Liver (tissue), 9 donors: ENCODE measurements around the gene MYRF. TPM values are rescaled to one million over a fixed set of nuclear protein-coding genes. Genes with fewer than 3 reads are reported as not detected.

Experiments
- DNase-seq: peaks from one replicate; pipeline ENCODE4 v3.0.0-alpha.2; 2017; ENCODE audit warnings: low spot score
- H3K27ac ChIP-seq, 2 donors: one replicate each; pipeline ENCODE4 v1.7.0; 2013; ENCODE audit warnings: inconsistent platforms in 2 of 2, low read length in 2 of 2, control low read depth in 1 of 2, low read depth in 1 of 2, mild to moderate bottlenecking in 1 of 2
- H3K27me3 ChIP-seq, 4 donors: one replicate each; pipeline versions ENCODE4 v1.6.1 to v1.7.0; 2013; ENCODE audit warnings: low read length in 3 of 4, inconsistent platforms in 1 of 4, mild to moderate bottlenecking in 1 of 4, moderate library complexity in 1 of 4; ENCODE audit not compliant: control insufficient read depth in 4 of 4, insufficient read depth in 4 of 4
- H3K36me3 ChIP-seq, 4 donors: one replicate each; pipeline versions ENCODE4 v1.6.1 to v1.7.0; 2013; ENCODE audit warnings: low read length in 3 of 4, mild to moderate bottlenecking in 3 of 4, low read depth in 1 of 4, moderate library complexity in 1 of 4; ENCODE audit not compliant: control insufficient read depth in 4 of 4, insufficient read depth in 3 of 4
- H3K4me1 ChIP-seq, 4 donors: one replicate each; pipeline versions ENCODE4 v1.6.1 to v1.7.0; 2013; ENCODE audit warnings: low read length in 3 of 4, mild to moderate bottlenecking in 3 of 4, moderate library complexity in 1 of 4; ENCODE audit not compliant: control insufficient read depth in 4 of 4, insufficient read depth in 4 of 4
- H3K4me3 ChIP-seq, 3 donors: one replicate each; pipeline versions ENCODE4 v1.6.1 to v1.7.0; 2013; ENCODE audit warnings: low read length in 3 of 3, control low read depth in 1 of 3, low read depth in 1 of 3, mild to moderate bottlenecking in 1 of 3
- H3K9ac ChIP-seq, 2 donors: one replicate each; pipeline ENCODE4 v1.7.0; 2013; ENCODE audit warnings: low read length in 2 of 2, mild to moderate bottlenecking in 2 of 2, moderate library complexity in 2 of 2, control low read depth in 1 of 2, low read depth in 1 of 2
- H3K9me3 ChIP-seq, 4 donors: one replicate each; pipeline versions ENCODE4 v1.6.1 to v1.7.0; 2013; ENCODE audit warnings: low read length in 3 of 4; ENCODE audit not compliant: control insufficient read depth in 4 of 4
- EGR1 ChIP-seq, 2 donors: IDR thresholded peaks; 2 replicates each; pipeline ENCODE4 v1.6.1; 2016 to 2018; ENCODE audit warnings: antibody characterized with exemption in 2 of 2, low read depth in 2 of 2
- FOXA1 ChIP-seq: IDR thresholded peaks from 2 replicates; pipeline ENCODE4 v1.6.1; 2016; ENCODE audit warnings: antibody characterized with exemption
- GABPA ChIP-seq, 2 donors: IDR thresholded peaks in 1 of 2; conservative IDR thresholded peaks in 1 of 2; 2 replicates each; pipeline ENCODE4 v1.6.1; 2016; ENCODE audit warnings: antibody characterized with exemption in 2 of 2, mild to moderate bottlenecking in 1 of 2, moderate library complexity in 1 of 2
- HNF4A ChIP-seq, 2 donors: conservative IDR thresholded peaks; 2 replicates each; pipeline ENCODE4 v1.6.1; 2016; ENCODE audit warnings: antibody characterized with exemption in 2 of 2, mild to moderate bottlenecking in 2 of 2
- JUND ChIP-seq, 2 donors: IDR thresholded peaks; 2 replicates each; pipeline ENCODE4 v1.6.1; 2016; ENCODE audit warnings: antibody characterized with exemption in 2 of 2
- NR2F2 ChIP-seq: IDR thresholded peaks from 2 replicates; pipeline ENCODE4 v1.6.1; 2016; ENCODE audit warnings: antibody characterized with exemption
- RAD21 ChIP-seq, 2 donors: IDR thresholded peaks; 2 replicates each; pipeline ENCODE4 v1.6.1; 2016; ENCODE audit warnings: antibody characterized with exemption in 2 of 2, mild to moderate bottlenecking in 2 of 2
- RXRA ChIP-seq, 2 donors: IDR thresholded peaks; 2 replicates each; pipeline ENCODE4 v1.6.1; 2017 to 2018; ENCODE audit warnings: antibody characterized with exemption in 2 of 2, mild to moderate bottlenecking in 1 of 2
- SP1 ChIP-seq: IDR thresholded peaks from 2 replicates; pipeline ENCODE4 v1.6.1; 2018; ENCODE audit warnings: antibody characterized with exemption, mild to moderate bottlenecking
- YY1 ChIP-seq: IDR thresholded peaks from 2 replicates; pipeline ENCODE4 v1.6.1; 2016; ENCODE audit warnings: antibody characterized with exemption, mild to moderate bottlenecking
- WGBS: extraction: QIAGEN DNeasy Blood & Tissue Kit; methylation state at CpG from one replicate; pipeline ENCODE4 v1.1.7; 2013; 5-methylcytosine and 5-hydroxymethylcytosine counted together
- polyA plus RNA-seq, 2 donors: library from polyadenylated mRNA; stranded (reverse) in 1 of 2; unstranded in 1 of 2; fragments of 200-250 nt in 1 of 2; fragments of >200 nt in 1 of 2; fragmentation: Nextera tagmentation in 1 of 2; extraction: Ambion mirVana in 1 of 2; gene quantifications; one replicate each; pipeline versions ENCODE4 v1.2.1 to v1.2.3, GENCODE V29; 2013 to 2015
- total RNA-seq, 2 donors: library from RNA; depleted of rRNA; stranded (reverse); fragments of >200 nt; gene quantifications; one replicate each; pipeline ENCODE4 v1.2.3, GENCODE V29; 2014
- TF ChIP-seq, protein P1 (sequence below): IDR thresholded peaks from 2 replicates; pipeline ENCODE4 v1.6.1; 2016; ENCODE audit warnings: antibody characterized with exemption
- TF ChIP-seq, protein P2 (sequence below): IDR thresholded peaks from 2 replicates; pipeline ENCODE4 v1.6.1; 2016; ENCODE audit warnings: antibody characterized with exemption, mild to moderate bottlenecking
- TF ChIP-seq, protein P3 (sequence below): IDR thresholded peaks from 2 replicates; pipeline ENCODE4 v1.6.1; 2016; ENCODE audit warnings: antibody characterized with exemption
- donor health status: healthy.
- donor health status: healthy.
- donor health status: healthy.
- donor health status: healthy.
- donor health status: healthy.

Gene MYRF
- total and polyA plus RNA-seq, 4 donors = 3.5 to 6.5 (median 4.4) TPM

DNA sequence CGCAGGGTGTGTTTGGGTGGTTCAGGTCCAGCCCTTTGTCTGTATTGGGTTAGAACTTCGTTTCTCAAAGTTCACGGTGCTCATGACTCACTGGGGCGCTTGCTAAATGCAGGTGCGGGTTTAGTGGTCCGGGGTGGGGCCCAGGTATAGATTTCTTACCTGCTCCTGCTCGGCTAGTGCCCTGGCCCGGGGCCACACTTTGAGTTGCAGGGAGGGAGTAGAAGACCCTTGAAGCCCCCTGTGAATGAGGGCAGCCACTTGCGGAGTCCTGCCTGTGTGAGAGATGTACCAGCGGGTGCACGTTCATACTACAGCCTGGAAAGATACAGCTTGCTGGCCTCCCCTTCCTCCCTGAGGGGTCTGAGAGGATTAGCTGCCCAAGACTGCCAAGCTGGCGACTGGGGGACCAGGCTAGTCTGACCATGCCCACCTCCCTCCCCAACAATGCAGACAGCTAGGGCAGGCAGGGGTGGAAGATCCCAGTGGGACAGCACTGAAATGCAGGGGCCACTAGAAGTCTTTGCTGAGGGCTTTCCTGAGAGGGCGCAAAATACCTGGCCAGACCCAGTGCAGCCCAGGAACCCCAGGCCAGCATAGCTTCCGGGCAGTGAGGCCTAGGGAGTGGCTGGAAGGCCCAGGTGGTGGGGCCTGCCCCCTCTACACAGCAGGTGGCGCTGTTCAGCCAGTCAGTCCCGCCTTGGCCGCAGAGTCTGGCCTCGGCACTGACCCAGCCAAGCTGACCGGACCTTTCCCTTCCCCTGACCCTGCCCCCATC, 5.1 kb upstream of the MYRF start (continued):
- no peak for TF ChIP-seq EGR1 (IDR thresholded peaks at IDR 0.05; ENCODE audit: low read depth in 2 of 2)
- peak; percentile 21 for TF ChIP-seq NR2F2
- no peak for TF ChIP-seq RXRA (IDR thresholded peaks at IDR 0.05)

DNA sequence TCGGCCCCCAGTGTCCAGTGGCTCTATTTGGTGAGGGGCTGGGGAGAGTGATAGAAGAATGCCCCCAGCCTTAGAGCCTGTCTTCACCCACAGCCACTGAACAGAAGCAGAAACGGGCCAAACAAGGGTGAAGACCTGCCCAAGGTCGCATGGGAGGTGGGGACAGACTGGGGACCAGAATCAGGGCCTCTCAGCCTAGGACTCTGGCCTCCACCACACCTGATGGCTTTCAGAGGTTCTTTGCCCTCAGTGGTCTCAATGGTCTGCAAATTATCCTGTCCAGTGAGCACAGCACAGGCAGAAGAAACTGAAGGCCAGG, 4.5 kb upstream of the MYRF start:
- H3K27ac ChIP-seq = no peak overlapping the region
- peak; percentile 7 for TF ChIP-seq NR2F2
- TF ChIP-seq FOXA1 = no peak
- TF ChIP-seq, protein P1, sequence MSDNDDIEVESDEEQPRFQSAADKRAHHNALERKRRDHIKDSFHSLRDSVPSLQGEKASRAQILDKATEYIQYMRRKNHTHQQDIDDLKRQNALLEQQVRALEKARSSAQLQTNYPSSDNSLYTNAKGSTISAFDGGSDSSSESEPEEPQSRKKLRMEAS = no peak
- no peak for TF ChIP-seq GABPA (IDR thresholded peaks at IDR 0.05 in 1 of 2, conservative IDR thresholded peaks at IDR 0.05 in 1 of 2)
- peaks cover 0 to 9% (median 7%) of the 10 kb centered on the region in 4 donors for H3K4me1 ChIP-seq
- no peaks in the 10 kb centered on the region for H3K36me3 ChIP-seq
- no peaks in the 10 kb centered on the region for H3K27me3 ChIP-seq
- H3K9ac ChIP-seq = no peak overlapping the region
- no peaks in the 10 kb centered on the region for H3K9me3 ChIP-seq
- no peak for DNase-seq
- H3K4me3 ChIP-seq = no peak overlapping the region
- 29% methylated on average over 3 of the region's 3 CpGs for WGBS

DNA sequence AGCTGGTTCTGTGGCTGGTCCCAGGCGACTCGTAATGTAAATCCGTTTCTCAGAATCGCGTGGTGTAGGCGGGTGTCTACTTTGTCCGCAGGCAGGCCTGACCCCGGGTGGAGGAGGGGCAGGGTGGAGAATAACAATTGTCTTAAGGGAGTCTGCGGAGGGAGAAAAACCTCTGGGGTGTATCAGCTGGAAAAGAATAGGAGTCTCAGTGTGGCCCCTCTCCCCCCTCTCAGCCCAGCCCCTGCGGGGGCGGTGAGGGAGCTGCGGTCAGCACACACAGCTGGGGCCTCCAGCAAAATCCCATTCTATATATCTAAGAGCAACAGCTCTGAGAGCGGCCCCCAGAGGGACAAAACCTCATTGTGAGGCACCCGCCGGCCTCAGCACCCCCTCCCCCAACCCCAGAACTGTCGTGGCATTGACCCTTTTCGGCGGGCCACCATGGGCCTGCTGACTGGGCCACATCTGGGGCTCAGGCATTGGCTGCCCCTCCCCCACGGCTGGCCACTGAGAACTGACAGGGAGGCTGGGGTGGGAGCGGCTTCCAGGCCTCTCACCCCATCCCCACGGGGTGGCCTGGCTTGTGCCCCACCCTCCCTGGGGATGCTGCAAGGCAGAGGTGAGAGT, 2.7 kb upstream of the MYRF start:
- H3K4me1 ChIP-seq = peaks cover 0 to 23% (median 18%) of the 10 kb centered on the region in 4 donors
- no peaks in the 10 kb centered on the region for H3K36me3 ChIP-seq
- no peak overlapping the region for H3K27ac ChIP-seq
- H3K27me3 ChIP-seq = no peaks in the 10 kb centered on the region
- 63% methylated on average over 21 of the region's 21 CpGs for WGBS
- no peak for TF ChIP-seq SP1
- TF ChIP-seq RXRA (IDR thresholded peaks at IDR 0.05) = no peak
- TF ChIP-seq, protein P2, sequence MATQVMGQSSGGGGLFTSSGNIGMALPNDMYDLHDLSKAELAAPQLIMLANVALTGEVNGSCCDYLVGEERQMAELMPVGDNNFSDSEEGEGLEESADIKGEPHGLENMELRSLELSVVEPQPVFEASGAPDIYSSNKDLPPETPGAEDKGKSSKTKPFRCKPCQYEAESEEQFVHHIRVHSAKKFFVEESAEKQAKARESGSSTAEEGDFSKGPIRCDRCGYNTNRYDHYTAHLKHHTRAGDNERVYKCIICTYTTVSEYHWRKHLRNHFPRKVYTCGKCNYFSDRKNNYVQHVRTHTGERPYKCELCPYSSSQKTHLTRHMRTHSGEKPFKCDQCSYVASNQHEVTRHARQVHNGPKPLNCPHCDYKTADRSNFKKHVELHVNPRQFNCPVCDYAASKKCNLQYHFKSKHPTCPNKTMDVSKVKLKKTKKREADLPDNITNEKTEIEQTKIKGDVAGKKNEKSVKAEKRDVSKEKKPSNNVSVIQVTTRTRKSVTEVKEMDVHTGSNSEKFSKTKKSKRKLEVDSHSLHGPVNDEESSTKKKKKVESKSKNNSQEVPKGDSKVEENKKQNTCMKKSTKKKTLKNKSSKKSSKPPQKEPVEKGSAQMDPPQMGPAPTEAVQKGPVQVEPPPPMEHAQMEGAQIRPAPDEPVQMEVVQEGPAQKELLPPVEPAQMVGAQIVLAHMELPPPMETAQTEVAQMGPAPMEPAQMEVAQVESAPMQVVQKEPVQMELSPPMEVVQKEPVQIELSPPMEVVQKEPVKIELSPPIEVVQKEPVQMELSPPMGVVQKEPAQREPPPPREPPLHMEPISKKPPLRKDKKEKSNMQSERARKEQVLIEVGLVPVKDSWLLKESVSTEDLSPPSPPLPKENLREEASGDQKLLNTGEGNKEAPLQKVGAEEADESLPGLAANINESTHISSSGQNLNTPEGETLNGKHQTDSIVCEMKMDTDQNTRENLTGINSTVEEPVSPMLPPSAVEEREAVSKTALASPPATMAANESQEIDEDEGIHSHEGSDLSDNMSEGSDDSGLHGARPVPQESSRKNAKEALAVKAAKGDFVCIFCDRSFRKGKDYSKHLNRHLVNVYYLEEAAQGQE = no peak
- TF ChIP-seq, protein P3, sequence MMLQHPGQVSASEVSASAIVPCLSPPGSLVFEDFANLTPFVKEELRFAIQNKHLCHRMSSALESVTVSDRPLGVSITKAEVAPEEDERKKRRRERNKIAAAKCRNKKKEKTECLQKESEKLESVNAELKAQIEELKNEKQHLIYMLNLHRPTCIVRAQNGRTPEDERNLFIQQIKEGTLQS = no peak
- TF ChIP-seq RAD21 (IDR thresholded peaks at IDR 0.05) = no peak
- no peak for TF ChIP-seq FOXA1
- no peak for TF ChIP-seq GABPA (IDR thresholded peaks at IDR 0.05 in 1 of 2, conservative IDR thresholded peaks at IDR 0.05 in 1 of 2)
- TF ChIP-seq JUND (IDR thresholded peaks at IDR 0.05) = no peak
- TF ChIP-seq NR2F2 = no peak
- no peak for TF ChIP-seq YY1
- no peak for TF ChIP-seq HNF4A (conservative IDR thresholded peaks at IDR 0.05)
- H3K9me3 ChIP-seq = no peaks in the 10 kb centered on the region
- H3K9ac ChIP-seq = no peak overlapping the region
- DNase-seq = no peak
- no peak overlapping the region for H3K4me3 ChIP-seq
